Endodermal cell (in vitro differentiated cells): ENCODE results near the gene CATSPERB. TPM values are rescaled to one million over a fixed set of nuclear protein-coding genes. Genes with fewer than 3 reads are reported as not detected.

Source experiments
- DNase-seq: peaks from one replicate; pipeline ENCODE4 v3.0.0-alpha.2; 2017
- H3K27ac ChIP-seq: 2 replicates; pipeline ENCODE4 v1.5.1; 2013; ENCODE audit warnings: mild to moderate bottlenecking, low read depth, low read length, moderate library complexity
- H3K27me3 ChIP-seq: 2 replicates; pipeline ENCODE4 v1.6.1; 2013; ENCODE audit warnings: mild to moderate bottlenecking, low read length, moderate library complexity; ENCODE audit not compliant: insufficient read depth, control insufficient read depth, poor library complexity, severe bottlenecking
- H3K36me3 ChIP-seq: 2 replicates; pipeline ENCODE4 v1.7.0; 2013; ENCODE audit warnings: mild to moderate bottlenecking, low read length, moderate library complexity; ENCODE audit not compliant: control insufficient read depth, insufficient read depth
- H3K4me1 ChIP-seq: one replicate; pipeline ENCODE4 v1.7.0; 2013; ENCODE audit warnings: low read length; ENCODE audit not compliant: control insufficient read depth, insufficient read depth
- H3K4me3 ChIP-seq: 2 replicates; pipeline ENCODE4 v1.5.1; 2013; ENCODE audit warnings: mild to moderate bottlenecking, low read length, moderate library complexity
- H3K9ac ChIP-seq: 2 replicates; pipeline ENCODE4 v1.6.1; 2013; ENCODE audit warnings: mild to moderate bottlenecking, low read length, moderate library complexity; ENCODE audit not compliant: poor library complexity, severe bottlenecking; ENCODE audit errors: extremely low read depth
- H3K9me3 ChIP-seq: 2 replicates; pipeline ENCODE4 v1.6.1; 2013; ENCODE audit warnings: mild to moderate bottlenecking, low read length, moderate library complexity; ENCODE audit not compliant: control insufficient read depth
- H3K27ac Mint-ChIP-seq: 2 replicates; pipeline ENCODE4 v1.8.0; 2020; ENCODE audit warnings: mixed read lengths
- H3K27me3 Mint-ChIP-seq: 2 replicates; pipeline ENCODE4 v1.8.0; 2021; ENCODE audit warnings: mild to moderate bottlenecking, mixed read lengths; ENCODE audit not compliant: insufficient read depth
- H3K36me3 Mint-ChIP-seq: 2 replicates; pipeline ENCODE4 v1.8.0; 2020; ENCODE audit warnings: low read depth, mixed read lengths
- H3K4me1 Mint-ChIP-seq: 2 replicates; pipeline ENCODE4 v1.8.0; 2020; ENCODE audit warnings: mixed read lengths
- H3K4me3 Mint-ChIP-seq: 2 replicates; pipeline ENCODE4 v1.8.0; 2020; ENCODE audit warnings: mild to moderate bottlenecking, moderate library complexity, mixed read lengths
- H3K9me3 Mint-ChIP-seq: 2 replicates; pipeline ENCODE4 v1.8.0; 2020; ENCODE audit warnings: mild to moderate bottlenecking, mixed read lengths
- CTCF ChIP-seq: fragments of 200-600 bp; sonication (generic); conservative IDR thresholded peaks from 2 replicates; pipeline ENCODE4 v1.5.0; 2021; ENCODE audit warnings: antibody characterized with exemption, mild to moderate bottlenecking
- WGBS, 2 experiments: methylation state at CpG; one replicate each; pipeline versions ENCODE4 v1.1.5 to v1.1.7; 2013; ENCODE audit warnings: missing lambda C conversion rate in 2 of 2, mixed read lengths in 1 of 2; ENCODE audit not compliant: insufficient coverage in 1 of 2, insufficient read length in 1 of 2; 5-methylcytosine and 5-hydroxymethylcytosine counted together
- total RNA-seq, 2 donors: library from RNA; stranded (reverse); fragmentation: NEBNext Ultra II Directional in 1 of 2; extraction: Animal tissue kit (Norgen Biotek cat#: 25700) in 1 of 2; gene quantifications; 2 replicates in 1 of 2; 3 replicates in 1 of 2; pipeline ENCODE4 v1.2.1, GENCODE V29; 2021

Gene CATSPERB
- total RNA-seq, 2 donors from 2014 or later, result 0.64 TPM; not detected in 1

GRCh38 chr14:91649930-91650329 is 82.0 kb downstream of the CATSPERB start:
- Mint-ChIP-seq H3K27ac (no peak overlapping the region), H3K27me3 (peaks cover 5% of the 10 kb centered on the region), H3K4me1 (no peaks in the 10 kb centered on the region), H3K9me3 (peaks cover 8% of the 10 kb centered on the region), H3K4me3 (no peak overlapping the region), H3K36me3 (peaks cover 3% of the 10 kb centered on the region)
- DNase-seq, result no peak
- Histone ChIP-seq H3K4me1 (no peaks in the 10 kb centered on the region), H3K4me3 (no peak overlapping the region), H3K9me3 (no peaks in the 10 kb centered on the region), H3K9ac (no peak overlapping the region), H3K27me3 (no peaks in the 10 kb centered on the region), H3K36me3 (no peaks in the 10 kb centered on the region), H3K27ac (no peak overlapping the region)
- TF ChIP-seq CTCF, result peak; percentile 77
- 31% methylated on average over 2 of the region's 2 CpGs; no CpG with 5 or more reads in 1 of the 2 experiments for WGBS, 2 experiments

GRCh38 chr14:91647856-91648255 is 84.0 kb downstream of the CATSPERB start:
- H3K27ac ChIP-seq, result no peak overlapping the region
- H3K27me3 ChIP-seq, result no peaks in the 10 kb centered on the region
- no peak overlapping the region for H3K4me3 Mint-ChIP-seq
- WGBS, 2 experiments, result 94 to 100% methylated on average over 1 of the region's 1 CpG
- H3K4me3 ChIP-seq, result no peak overlapping the region
- H3K9me3 Mint-ChIP-seq, result peaks cover 8% of the 10 kb centered on the region
- H3K27ac Mint-ChIP-seq, result no peak overlapping the region
- peaks cover 5% of the 10 kb centered on the region for H3K27me3 Mint-ChIP-seq
- no peaks in the 10 kb centered on the region for H3K4me1 ChIP-seq
- DNase-seq, result no peak
- no peak overlapping the region for H3K9ac ChIP-seq
- H3K4me1 Mint-ChIP-seq, result no peaks in the 10 kb centered on the region
- peaks cover 3% of the 10 kb centered on the region for H3K36me3 Mint-ChIP-seq
- TF ChIP-seq CTCF, result no peak
- no peaks in the 10 kb centered on the region for H3K36me3 ChIP-seq
- H3K9me3 ChIP-seq, result no peaks in the 10 kb centered on the region

GRCh38 chr14:91636604-91637003 is 95.3 kb downstream of the CATSPERB start:
- H3K4me3 Mint-ChIP-seq, result no peak overlapping the region
- Histone ChIP-seq H3K4me1 (no peaks in the 10 kb centered on the region), H3K27me3 (no peaks in the 10 kb centered on the region), H3K9me3 (no peaks in the 10 kb centered on the region), H3K27ac (no peak overlapping the region), H3K36me3 (no peaks in the 10 kb centered on the region), H3K9ac (no peak overlapping the region), H3K4me3 (no peak overlapping the region)
- no peak for DNase-seq
- H3K4me1 Mint-ChIP-seq, result no peaks in the 10 kb centered on the region
- H3K27ac Mint-ChIP-seq, result no peak overlapping the region
- H3K27me3 Mint-ChIP-seq, result no peaks in the 10 kb centered on the region
- H3K36me3 Mint-ChIP-seq, result no peaks in the 10 kb centered on the region
- WGBS, 2 experiments, result 87 to 89% methylated on average over 3 to 4 of the region's 4 CpGs
- H3K9me3 Mint-ChIP-seq, result peaks cover 3% of the 10 kb centered on the region
- TF ChIP-seq CTCF, result no peak
